H1 (cell line): ENCODE measurements around the gene MARCHF3.

ENCODE experiments used
- BCL11A ChIP-seq, 2 experiments: IDR thresholded peaks; one replicate each; pipeline ENCODE4 v1.6.1; 2011; ENCODE audit warnings: low read depth in 2 of 2, low read length in 2 of 2, mild to moderate bottlenecking in 2 of 2
- CEBPB ChIP-seq: IDR thresholded peaks from 2 replicates; pipeline ENCODE4 v1.6.1; 2012; ENCODE audit warnings: low read depth, low read length
- EZH2 ChIP-seq: fragments of 200-600 bp; sonication (generic); IDR thresholded peaks from 2 replicates; pipeline ENCODE4 v1.7.1; 2012; ENCODE audit warnings: low read depth, mild to moderate bottlenecking, moderate library complexity, low read length, inconsistent platforms; ENCODE audit not compliant: severe bottlenecking
- RAD21 ChIP-seq, 2 experiments: IDR thresholded peaks in 1 of 2; conservative IDR thresholded peaks in 1 of 2; 2 replicates each; pipeline ENCODE4 v1.6.1; 2011; ENCODE audit warnings: low read depth in 2 of 2, low read length in 2 of 2, improper control_type of control experiment in 1 of 2, inconsistent platforms in 1 of 2, mild to moderate bottlenecking in 1 of 2, moderate library complexity in 1 of 2
- RFX5 ChIP-seq: IDR thresholded peaks from 2 replicates; pipeline ENCODE4 v1.6.1; 2011; ENCODE audit warnings: low read depth, low read length, improper control_type of control experiment, borderline replicate concordance
- RNF2 ChIP-seq: fragments of 200-900, 300-1000 bp; sonication (generic); IDR thresholded peaks from 2 replicates; pipeline ENCODE4 v1.7.1; 2016; ENCODE audit warnings: borderline replicate concordance, low read depth, mild to moderate bottlenecking, antibody characterized with exemption, low read length; ENCODE audit not compliant: poor library complexity, severe bottlenecking; ENCODE audit errors: missing control alignments
- SIN3A ChIP-seq, 2 experiments: IDR thresholded peaks in 1 of 2; conservative IDR thresholded peaks in 1 of 2; 2 replicates each; pipeline ENCODE4 v1.6.1; 2011 to 2012; ENCODE audit warnings: low read length in 2 of 2, improper control_type of control experiment in 1 of 2, low read depth in 1 of 2, mild to moderate bottlenecking in 1 of 2
- SP1 ChIP-seq: IDR thresholded peaks from 2 replicates; pipeline ENCODE4 v1.6.1; 2011; ENCODE audit warnings: low read depth, low read length
- SP4 ChIP-seq: IDR thresholded peaks from 2 replicates; pipeline ENCODE4 v1.6.1; 2012; ENCODE audit warnings: low read length, inconsistent platforms
- TF ChIP-seq, protein P1 (sequence below), 3 experiments: IDR thresholded peaks; 1 replicate in 2 of 3; 2 replicates in 1 of 3; pipeline versions ENCODE4 v1.5.1 to v1.6.1; 2011; ENCODE audit warnings: low read length in 3 of 3, mild to moderate bottlenecking in 3 of 3, inconsistent platforms in 2 of 3, low read depth in 1 of 3, moderate library complexity in 1 of 3; ENCODE audit not compliant: insufficient read depth in 1 of 3; ENCODE audit errors: control extremely low read depth in 1 of 3
- TF ChIP-seq, protein P2 (sequence below): IDR thresholded peaks from 2 replicates; pipeline ENCODE4 v1.6.1; 2012; ENCODE audit warnings: inconsistent platforms

DNA sequence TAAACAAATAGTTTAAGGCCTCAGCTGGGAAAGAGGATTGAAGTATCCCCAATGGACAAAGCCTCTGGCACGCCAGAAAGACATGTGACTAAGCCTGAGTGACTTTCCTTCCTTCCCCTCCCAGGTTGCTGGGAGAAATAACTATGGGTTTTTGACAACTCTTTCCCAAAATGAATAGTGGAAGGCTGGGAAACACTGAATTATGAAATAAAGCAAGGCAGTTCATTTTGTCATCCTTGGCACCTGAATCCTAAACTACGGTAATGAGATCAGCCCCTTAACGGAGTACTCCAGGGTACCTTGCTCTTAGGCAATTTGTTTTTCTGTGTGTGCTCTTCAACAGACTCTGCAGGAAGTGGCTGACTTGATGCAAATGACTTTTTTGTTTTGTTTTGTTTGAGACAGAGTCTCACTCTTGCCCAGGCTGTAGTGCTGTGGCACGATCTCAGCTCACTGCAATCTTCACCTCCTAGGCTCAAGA lies 178.2 kb downstream of the MARCHF3 start:
- TF ChIP-seq, protein P1, sequence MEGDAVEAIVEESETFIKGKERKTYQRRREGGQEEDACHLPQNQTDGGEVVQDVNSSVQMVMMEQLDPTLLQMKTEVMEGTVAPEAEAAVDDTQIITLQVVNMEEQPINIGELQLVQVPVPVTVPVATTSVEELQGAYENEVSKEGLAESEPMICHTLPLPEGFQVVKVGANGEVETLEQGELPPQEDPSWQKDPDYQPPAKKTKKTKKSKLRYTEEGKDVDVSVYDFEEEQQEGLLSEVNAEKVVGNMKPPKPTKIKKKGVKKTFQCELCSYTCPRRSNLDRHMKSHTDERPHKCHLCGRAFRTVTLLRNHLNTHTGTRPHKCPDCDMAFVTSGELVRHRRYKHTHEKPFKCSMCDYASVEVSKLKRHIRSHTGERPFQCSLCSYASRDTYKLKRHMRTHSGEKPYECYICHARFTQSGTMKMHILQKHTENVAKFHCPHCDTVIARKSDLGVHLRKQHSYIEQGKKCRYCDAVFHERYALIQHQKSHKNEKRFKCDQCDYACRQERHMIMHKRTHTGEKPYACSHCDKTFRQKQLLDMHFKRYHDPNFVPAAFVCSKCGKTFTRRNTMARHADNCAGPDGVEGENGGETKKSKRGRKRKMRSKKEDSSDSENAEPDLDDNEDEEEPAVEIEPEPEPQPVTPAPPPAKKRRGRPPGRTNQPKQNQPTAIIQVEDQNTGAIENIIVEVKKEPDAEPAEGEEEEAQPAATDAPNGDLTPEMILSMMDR (IDR thresholded peaks at IDR 0.05; ENCODE audit: control extremely low read depth in 1 of 3, insufficient read depth in 1 of 3, low read depth in 1 of 3, low read length in 3 of 3), result no peak
- TF ChIP-seq RNF2, result no peak
- no peak for TF ChIP-seq EZH2
- no peak for TF ChIP-seq RAD21 (IDR thresholded peaks at IDR 0.05 in 1 of 2, conservative IDR thresholded peaks at IDR 0.05 in 1 of 2; ENCODE audit: low read depth in 2 of 2, low read length in 2 of 2)
- no peak for TF ChIP-seq SIN3A (conservative IDR thresholded peaks at IDR 0.05 in 1 of 2, IDR thresholded peaks at IDR 0.05 in 1 of 2; ENCODE audit: low read depth in 1 of 2, low read length in 2 of 2)
- TF ChIP-seq BCL11A (IDR thresholded peaks at IDR 0.05; ENCODE audit: low read depth in 2 of 2, low read length in 2 of 2), result no peak
- TF ChIP-seq RFX5, result no peak
- no peak for TF ChIP-seq SP4
- no peak for TF ChIP-seq CEBPB
- TF ChIP-seq, protein P2, sequence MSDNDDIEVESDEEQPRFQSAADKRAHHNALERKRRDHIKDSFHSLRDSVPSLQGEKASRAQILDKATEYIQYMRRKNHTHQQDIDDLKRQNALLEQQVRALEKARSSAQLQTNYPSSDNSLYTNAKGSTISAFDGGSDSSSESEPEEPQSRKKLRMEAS, result no peak
- no peak for TF ChIP-seq SP1
